ENCODE results near the gene R3HDM2. TPM values are rescaled to one million over a fixed set of nuclear protein-coding genes. Genes with fewer than 3 reads are reported as not detected.

The R3HDM2 gene
- total RNA-seq, 1 donor from 2014 or later, result 5.6 TPM

DNA sequence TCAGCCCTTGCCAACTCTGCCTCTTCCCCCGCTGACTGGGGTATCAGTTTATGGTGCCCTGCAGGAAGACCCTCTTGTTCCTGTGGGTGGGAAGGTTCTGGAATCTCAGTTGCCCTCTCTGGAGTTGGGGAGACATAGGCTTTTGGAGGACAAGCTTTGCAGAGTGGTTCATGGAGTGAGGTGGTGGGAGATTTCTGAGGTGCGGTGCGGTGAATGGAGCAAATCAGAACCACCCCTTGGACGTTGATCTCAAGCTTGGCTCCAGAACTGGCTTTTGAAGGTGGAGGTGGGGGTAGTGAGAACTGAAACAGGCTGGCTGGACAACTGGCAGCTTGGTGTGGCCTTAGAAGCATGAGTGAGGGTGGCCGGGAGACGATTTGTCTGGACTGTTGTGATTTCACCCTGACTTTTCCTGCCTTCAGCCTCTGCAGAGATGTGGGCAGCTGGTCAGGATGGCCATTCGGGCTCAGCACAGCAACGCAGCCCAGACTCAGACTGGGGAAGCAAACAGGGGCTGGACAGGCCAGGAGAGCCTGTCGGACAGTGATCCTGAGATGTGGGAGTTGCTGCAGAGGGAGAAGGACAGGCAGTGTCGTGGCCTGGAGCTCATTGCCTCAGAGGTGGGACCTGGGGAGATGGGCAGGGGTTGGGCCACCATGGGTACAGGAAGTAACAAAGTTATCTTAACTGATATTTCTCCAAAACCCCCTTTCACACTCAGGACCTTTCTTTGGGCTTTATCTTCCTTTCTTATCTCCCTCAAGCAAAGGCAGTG is 200.3 kb downstream of the R3HDM2 start:
- DNase-seq (ENCODE audit: low read depth in 2 of 2), result peak in 1 of 2 donors; percentile 28

DNA sequence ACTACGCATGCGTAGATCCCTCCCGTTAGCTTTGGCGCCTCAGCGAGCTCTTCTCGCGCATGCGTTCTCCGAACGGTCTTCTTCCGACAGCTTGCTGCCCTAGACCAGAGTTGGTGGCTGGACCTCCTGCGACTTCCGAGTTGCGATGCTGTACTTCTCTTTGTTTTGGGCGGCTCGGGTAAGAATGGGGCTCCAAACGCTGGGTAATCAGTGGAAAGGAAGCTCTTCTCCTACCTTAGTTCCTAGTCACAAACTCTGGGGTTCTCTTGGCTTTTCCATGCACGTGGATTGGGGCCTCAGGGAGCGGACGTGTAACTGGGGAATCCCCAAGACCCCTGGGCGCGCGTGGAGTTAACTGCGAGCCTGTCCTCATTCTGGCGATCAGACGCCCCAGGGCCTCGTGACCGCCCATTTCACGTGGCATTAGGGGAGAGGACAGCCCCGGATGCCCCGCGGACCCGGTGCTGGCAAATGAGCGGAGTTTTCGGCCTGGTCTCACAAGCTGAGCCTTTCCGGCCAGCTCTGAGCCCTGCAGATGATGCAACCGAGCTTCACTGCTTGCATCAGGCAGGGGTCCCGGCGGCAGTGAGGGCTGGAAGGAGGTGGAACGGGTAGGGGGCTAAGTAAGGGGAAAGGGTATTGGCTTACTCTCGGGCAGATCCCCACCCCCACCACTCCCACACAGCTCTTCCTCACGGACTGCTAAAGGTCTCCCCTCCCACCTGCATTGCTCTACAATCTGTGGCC is 201.0 kb downstream of the R3HDM2 start, which contains the start of gene SHMT2:
Gene SHMT2 (plus strand): TSS at position 78 of the 747 bp plus-strand sequence. CDS start 68 bp downstream, at position 146.
- peak; percentile 97 for DNase-seq (ENCODE audit: low read depth in 2 of 2)

DNA sequence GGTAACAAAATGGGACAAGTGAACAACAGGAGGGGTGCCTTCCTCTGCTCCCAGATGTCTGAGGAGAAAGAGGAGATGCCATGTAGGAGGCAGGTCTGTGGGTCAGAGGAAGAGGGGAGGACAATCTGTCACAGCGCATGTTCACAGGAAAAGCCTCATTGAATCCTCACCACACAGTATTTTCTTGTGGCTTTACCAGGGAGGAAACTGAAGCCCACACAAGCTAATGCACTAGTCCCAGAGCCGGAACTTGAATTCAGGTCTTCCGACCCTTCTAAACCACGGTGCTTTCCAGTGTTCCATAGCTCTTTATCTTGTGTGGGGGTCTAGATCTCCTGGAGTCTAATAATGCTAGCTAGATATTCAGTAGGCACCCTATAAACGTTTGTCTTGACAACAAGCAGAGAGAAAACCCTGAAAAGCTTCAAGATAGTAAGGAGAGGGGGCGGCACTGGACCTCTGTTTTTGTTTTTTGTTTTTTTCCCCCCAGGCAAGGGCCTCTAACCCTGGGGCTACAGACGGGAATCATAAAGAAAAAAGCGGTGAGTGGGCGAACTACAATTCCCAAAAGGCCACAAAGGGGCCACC is 201.7 kb downstream of the R3HDM2 start:
- DNase-seq (ENCODE audit: low read depth in 2 of 2), result peak in 1 of 2 donors; percentile 42

DNA sequence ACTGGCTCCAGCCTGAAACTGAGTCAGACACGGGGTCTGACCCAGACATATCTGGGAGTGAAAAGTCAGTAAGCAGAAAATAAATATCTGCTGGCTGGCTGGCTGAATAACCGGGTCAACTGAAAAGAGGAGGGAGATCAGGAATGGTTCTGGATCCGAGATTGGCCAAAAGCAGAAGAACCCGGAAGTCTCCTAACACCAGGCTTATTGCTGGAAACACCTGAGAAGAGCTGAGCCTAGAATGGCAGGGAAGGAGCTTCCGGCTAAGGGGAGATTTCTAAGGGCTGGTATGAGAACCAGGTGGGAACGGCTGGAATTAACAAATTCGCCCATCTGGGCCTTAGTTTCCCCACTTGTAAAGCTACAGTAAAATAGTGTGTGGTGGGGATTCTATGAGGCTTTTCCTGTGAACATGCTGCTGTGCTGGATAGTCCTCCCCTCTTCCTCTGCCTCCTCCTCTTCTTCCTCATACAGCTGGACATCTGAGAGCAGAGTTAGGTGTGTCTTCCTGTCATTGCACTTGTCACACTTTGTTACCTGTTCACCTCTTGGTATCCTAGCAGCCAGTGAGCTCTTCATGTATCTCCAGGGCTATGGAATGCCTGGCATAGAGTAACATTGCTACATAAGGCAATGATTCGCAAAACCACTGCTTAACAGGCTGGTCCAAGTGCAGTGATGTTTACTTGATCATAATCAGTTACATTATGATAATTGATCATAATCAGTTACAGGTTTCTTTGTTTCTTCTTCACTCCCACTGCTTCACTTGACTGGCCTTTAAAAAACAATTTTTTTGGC is 203.3 kb downstream of the R3HDM2 start:
- no peak for DNase-seq (ENCODE audit: low read depth in 2 of 2)

DNA sequence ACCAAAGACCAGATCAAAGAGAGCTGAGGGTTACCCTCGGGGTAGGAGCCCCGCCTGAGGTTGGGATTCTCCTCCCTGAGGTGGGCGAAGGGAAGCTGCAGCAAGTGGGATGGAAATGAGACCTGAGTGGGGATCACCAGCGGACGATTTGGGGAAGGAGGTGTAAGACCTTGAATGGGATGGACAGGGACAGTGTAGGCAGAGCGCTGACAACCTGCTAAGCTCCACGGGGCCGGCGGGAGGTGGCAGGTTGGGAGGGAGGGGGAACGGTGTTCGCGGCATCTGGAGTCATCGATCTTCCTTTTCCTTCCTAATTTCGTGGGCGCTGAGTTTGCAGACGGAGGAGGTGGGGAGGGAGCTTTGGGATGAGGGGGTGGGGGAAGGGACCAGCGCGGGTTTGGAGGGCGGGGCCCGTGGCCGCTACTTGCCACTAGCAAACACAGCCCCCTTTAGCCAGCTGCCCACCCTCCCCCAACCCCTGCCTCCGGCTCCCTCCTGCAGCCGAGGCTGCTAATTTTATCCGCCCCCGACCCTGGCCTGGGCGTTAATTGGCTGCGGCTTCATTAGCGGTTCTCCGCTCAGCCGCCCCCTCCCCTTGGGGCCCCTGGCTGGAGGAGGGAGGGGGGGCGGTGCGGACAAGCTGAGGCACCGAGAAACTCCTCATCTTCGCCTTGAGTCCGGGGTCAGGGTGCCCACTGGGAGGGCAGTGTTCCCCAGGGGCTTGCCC is 204.1 kb downstream of the R3HDM2 start:
- DNase-seq (ENCODE audit: low read depth in 2 of 2), result no peak

DNA sequence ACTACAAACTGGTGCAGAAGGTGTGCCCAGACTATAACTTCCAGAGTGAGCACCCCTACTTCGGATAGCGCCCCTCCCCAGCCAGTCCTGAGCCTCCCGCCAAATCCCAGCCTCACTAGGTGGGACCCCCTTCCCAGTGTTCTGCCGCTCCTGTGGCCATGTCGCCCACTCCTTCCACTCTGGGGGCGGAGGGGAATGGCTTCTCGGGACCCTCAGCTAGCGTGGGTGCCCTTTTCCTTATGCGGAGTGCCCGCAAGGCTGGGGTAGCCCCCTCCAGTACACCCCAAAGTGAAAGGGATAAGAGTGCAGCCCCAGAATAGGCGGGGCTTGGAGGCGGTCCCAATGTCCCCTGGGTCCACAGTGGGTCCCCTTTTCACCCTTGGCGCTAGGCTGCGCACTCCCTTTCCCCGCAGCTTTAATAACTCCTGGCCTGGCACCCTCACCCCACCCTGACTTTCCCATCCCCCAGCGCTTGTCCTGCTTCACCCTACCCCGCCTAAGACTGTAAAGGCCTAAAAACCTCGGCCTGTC is 205.1 kb downstream of the R3HDM2 start:
- DNase-seq (ENCODE audit: low read depth in 2 of 2), result no peak

DNA sequence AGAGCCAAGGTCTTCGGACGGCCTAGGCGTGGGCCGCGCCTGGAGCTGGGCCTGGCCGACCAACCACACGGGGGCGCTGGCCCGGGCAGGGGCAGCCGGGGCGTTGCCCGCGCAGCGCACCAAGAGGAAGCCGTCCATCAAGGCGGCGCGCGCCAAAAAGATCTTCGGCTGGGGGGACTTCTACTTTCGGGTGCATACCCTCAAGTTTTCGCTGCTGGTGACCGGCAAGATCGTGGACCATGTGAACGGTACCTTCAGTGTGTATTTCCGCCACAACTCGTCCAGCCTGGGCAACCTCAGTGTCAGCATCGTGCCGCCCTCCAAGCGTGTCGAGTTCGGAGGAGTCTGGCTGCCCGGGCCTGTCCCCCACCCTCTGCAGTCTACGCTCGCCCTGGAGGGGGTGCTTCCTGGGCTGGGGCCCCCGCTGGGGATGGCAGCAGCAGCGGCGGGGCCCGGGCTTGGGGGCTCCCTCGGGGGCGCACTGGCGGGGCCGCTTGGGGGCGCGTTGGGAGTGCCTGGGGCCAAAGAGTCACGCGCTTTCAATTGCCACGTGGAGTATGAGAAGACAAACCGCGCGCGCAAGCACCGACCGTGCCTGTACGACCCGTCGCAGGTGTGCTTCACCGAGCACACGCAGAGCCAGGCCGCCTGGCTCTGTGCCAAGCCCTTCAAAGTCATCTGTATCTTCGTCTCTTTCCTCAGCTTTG is 205.7 kb downstream of the R3HDM2 start:
- peak; percentile 51 to 53 for DNase-seq (ENCODE audit: low read depth in 2 of 2)

DNA sequence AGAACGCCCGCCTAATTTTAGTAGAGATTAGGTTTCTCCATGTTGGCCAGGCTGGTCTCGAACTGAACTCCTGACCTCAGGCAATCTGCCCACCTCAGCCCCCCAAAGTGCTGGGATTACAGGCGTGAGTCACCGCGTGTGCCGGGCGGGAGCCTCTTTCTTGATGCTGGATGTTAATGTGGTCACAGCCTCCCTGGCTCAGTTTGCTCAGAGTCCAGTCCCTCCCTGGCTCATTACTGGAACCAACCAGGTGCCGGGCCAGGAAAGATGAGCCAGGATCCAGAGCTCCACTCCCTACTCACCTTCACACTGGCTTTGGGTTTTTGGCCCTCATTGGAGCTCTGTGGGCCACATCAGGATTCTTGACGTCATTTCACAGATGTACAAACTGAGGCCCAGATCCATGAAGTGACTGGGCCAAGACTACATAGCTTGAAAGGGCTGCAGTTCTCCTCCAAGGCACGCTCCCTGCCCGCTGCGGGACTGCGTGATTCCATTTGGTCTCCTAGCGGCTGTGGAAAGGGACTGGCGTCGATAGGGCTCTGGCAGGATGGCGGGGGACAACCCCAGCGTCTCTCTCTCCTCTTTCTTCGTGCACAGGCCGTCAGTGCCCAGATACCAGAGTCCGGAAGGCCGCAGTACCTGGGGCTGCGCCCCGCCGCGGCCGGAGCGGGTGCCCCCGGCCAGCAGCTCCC is 206.4 kb downstream of the R3HDM2 start:
- DNase-seq (ENCODE audit: low read depth in 2 of 2), result no peak

DNA sequence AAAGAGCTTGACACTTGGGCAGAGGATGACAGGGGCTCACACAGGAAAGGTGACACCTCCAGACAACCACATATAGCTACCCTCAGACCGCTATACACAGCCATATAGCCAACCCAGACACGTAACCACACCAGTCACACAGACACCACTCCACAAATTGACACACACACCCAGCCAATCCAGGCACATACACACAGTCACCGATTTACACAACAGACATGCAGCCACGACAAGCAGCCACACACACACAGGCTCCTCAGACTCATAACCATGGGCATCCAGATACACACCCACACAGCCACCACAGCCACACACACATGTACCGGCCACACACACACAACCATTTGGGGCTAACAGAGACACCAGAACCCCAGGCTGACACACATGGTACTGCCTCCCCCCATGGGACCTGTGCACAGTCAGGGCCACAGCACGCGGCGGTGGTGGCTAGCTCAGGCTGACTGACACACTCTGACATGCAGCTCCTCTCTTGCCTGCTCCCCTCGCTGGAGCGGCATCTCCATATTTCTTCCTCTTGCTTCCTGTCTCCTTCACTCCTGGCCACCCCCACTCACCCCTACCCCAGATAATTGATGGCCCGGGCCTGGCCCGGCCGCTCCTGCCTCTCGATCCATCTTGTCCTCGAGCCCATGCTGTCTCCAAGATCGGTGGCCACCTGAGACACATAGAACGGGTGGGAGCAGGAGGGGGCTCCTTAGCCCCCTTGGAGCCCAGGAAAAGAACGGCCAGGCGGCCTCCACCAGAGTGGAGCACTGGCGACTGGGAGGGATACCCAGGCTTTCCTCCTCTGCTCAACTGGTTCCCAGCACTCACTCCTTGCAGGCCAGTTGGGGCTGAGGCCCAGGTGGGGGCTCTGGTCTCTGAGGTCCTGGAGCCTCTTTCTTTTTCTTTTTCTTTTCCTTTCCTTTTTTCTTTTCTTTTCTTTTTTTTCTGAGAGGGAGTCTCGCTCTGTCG is 207.4 kb downstream of the R3HDM2 start:
- DNase-seq (ENCODE audit: low read depth in 2 of 2), result no peak

DNA sequence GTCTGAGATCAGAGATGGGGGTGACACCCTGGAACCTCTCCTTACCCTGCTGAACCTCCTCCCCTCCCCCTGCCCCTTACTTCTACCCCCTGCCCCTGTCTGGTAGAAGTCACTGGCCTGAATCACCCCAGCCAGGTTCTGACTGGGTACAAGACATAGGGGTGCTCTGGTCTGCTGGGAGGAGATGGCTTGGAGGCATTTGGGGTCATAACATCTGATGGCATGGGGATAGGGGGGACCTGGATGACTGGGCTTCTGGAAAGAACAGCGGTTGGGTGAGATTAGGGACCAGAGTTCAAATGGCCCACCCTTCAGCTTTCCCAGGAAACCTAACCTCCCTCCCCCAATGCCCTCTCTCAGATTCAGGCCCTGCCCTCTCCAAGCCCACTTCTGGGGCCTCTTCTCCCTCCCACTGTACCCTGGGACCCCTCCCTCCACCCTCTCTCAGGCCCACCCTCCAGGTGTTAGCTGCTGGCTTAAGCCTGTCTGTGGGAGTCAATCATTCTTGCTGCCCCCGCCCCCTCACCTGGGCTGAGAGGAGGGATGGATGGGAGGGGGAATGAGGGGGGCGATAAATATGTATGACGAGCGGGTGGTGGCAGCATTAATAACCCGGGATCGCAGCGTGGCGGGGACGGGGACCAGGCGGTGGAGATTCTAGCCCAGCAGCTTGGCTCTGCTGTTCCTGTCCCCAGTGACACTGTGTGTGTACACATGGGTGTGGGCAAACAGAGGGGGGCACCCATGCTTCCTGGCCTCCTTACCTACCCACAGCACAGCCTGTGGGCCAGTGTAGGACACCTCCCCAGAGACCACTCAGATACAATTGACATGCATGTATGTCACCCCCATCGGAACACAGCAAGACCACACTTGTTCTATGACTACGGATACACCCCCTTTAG is 208.3 kb downstream of the R3HDM2 start:
- DNase-seq (ENCODE audit: low read depth in 2 of 2), result no peak

DNA sequence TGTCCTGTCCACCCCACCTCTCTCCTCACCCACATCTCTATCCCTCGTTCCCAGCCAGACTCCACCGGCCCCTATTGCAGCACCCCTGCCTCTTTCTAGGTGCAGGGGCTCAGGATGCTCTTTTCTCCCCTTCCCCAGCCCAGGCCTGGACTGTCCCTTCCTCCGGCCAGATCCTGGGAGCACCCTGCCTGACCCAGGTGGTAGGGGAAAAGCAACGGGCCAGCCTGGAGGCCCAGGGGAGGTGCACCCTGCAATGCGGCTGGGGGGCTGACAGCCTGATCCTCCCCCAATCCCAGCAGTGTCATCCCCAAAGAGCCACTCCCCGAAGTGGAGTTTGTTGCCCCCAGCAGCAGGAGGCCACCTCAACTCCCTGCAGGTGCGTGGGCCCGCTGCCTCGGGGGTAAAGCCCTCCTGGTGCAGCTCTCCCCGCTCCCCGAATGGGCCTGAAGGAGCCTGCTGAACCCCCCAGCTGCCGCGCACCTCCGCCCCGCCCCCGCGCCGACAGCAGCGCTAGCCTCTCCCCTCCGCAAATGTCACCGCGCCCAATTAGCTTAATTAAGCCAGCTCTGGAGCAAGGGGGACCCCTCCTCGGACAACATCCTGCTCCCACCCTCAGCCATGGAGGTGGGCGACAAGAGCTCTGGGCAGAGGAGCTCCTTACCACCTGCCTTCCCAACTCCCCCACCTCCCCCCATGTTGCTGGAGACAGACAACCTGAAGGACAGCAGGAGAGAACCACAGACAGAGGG is 209.5 kb downstream of the R3HDM2 start:
- no peak for DNase-seq (ENCODE audit: low read depth in 2 of 2)

DNA sequence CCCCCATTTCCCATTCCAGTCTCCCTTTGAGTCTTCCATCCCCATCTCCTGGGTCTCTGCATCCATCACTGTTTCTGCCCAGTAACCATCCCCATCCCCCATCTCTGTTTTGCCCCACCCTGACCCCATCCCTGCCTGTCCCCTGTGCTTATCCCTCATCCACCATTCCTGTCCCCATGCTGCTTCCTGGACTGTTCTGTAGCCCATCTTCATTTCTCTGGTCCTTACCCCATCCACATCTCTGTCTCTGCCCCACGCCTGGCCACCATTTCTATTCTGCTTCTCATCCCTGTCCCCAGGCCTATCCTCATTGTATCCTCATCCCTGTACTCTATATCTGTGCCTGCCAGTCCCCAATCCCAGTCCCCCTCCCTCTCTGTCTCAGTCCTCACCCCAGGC is 210.1 kb downstream of the R3HDM2 start:
- DNase-seq (ENCODE audit: low read depth in 2 of 2), result no peak

DNA sequence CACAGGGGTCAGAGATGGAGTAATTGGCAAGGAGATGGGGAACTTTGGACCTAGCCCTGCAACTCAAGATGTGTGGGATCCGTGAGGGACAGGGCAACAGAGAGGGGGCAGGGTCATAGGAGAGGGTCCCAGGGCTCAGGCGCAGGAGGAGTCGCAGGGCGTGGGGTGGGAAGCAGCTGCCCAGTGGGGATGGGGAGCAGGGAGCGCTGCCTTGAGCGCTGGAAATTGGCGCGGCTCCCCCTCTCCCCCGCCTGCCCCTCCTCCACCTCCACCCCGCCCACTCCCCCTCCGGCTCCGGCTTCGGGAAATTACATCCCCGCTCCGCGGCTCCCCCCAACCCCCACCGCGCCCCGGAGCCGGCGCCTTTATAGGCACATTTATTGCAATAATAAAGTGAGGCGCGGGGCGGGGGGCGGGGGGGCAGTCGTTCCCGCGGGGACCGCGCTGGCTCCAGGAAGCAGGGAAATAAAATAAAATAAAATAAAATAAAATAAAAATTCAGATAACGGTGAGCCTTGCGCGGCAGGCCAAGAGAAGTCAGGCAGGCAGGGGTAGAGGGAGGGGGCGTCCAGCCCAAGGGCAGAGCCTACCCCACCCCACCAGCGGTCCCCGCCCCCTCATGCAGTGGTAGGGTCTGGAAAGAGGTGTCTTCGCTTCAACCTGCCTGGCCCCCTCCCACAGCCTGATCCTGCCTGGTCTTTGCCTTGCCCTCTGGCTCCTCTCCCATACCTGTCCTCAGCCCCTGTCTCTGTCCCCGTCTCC is 210.7 kb downstream of the R3HDM2 start:
- no peak for DNase-seq (ENCODE audit: low read depth in 2 of 2)

DNA sequence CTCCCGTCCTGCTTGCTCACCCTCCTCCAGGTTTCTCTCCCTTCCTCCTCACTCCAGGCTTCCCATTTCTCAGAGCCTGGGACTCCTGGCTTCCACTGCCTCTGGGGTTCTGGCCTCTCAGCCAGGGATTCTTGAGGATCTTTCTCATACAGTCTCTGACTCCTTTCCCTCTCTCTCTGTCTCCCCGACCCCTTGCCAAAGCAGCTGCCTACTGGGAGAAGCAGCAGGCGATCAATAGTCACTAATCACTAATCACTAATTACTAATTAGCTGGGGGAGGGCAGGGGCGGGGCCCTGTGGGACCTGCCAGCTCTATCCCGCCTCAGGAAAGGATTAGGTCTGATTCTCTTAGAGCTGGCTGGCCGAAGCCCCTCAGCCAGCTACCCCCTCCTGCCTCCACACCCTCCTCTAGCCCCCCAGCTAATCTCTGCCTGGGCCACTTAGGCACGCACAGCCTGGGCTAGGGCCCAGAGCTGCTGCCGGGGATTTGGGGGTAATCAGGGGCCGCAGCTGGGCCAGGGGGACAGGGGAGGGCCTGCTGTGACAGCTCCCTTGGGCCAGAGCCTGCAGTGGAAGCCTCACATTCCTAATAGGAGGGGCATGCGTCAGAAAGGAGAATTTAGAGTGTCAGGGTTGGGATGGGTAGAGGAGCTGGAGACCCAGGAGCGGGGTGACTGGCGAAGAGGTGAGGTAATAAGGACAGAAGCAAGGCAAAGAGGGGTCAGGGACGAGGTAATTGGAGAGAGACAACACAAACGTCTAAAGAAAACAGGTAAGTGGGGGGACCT is 211.4 kb downstream of the R3HDM2 start:
- no peak for DNase-seq (ENCODE audit: low read depth in 2 of 2)

All from lung microvascular endothelial cell (primary cell).